Activated CD8-positive, alpha-beta T cell treated with anti-CD3 and anti-CD28 coated beads, Interleukin-2, amount 10 ng/mL, durations not matched to agents 7 days and 5 days (primary cell): ENCODE measurements around the gene FGF14. TPM values are rescaled to one million over a fixed set of nuclear protein-coding genes. Genes with fewer than 3 reads are reported as not detected.

ENCODE experiments used
- ATAC-seq: fragments of 150-1000 bp; cut with Tn5 transposase; one replicate; pipeline ENCODE4 v1.10.0; 2021; ENCODE audit warnings: moderate library complexity
- CTCF ChIA-PET: fragments of 350-600 bp; sonication (Branson Sonifier 250); formaldehyde crosslinking; loops from one replicate; lab custom pipeline; 2021; ENCODE audit warnings: antibody characterized with exemption; lab: Charles Lee
- POLR2A ChIA-PET: fragments of 350-600 bp; sonication (Branson Sonifier 250); formaldehyde crosslinking; loops from one replicate; lab custom pipeline; 2021; ENCODE audit warnings: antibody characterized with exemption; lab: Charles Lee
- DNase-seq: peaks from one replicate; pipeline ENCODE4 v3.0.0-alpha.2; 2020
- H3K27ac Mint-ChIP-seq: one replicate; pipeline ENCODE4 v1.8.0; 2021; ENCODE audit warnings: mild to moderate bottlenecking, mixed read lengths
- H3K27me3 Mint-ChIP-seq: one replicate; pipeline ENCODE4 v1.8.0; 2021; ENCODE audit warnings: low read depth, mixed read lengths
- H3K36me3 Mint-ChIP-seq: one replicate; pipeline ENCODE4 v1.8.0; 2021; ENCODE audit warnings: low read depth, mixed read lengths
- H3K4me1 Mint-ChIP-seq: one replicate; pipeline ENCODE4 v1.8.0; 2021; ENCODE audit warnings: low read depth, mixed read lengths
- H3K4me3 Mint-ChIP-seq: one replicate; pipeline ENCODE4 v1.8.0; 2021; ENCODE audit warnings: mild to moderate bottlenecking, mixed read lengths
- H3K9me3 Mint-ChIP-seq: one replicate; pipeline ENCODE4 v1.8.0; 2022; ENCODE audit warnings: mixed read lengths; ENCODE audit not compliant: insufficient read depth
- total RNA-seq, 2 experiments: library from RNA; stranded (reverse); gene quantifications; one replicate each; pipeline ENCODE4 v1.2.3, GENCODE V29; 2021

The FGF14 gene
- total RNA-seq, 2 experiments from 2014 or later = not detected

DNA sequence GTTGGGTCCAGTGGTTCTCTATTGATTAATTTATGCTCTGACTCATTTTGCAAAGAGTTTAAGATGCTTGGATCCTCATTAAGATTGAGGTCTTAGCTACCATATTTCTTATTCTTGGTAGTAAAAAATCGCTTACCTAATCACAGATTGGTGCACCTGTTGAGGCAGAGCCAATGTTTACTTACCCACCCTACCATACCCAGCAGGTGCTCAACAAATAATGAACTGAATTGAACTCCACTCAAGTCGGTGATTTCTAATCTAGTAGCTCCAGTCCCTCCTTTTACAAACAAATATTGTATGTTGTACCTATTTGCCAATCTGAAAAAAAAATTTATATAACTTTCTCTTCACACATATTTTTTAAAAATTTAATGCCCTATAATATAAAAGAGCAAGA, 361.0 kb downstream of the FGF14 start:
- no peak overlapping the region for H3K4me3 Mint-ChIP-seq
- DNase-seq (no peak), ATAC-seq (no peak)
- H3K4me1 Mint-ChIP-seq = no peaks in the 10 kb centered on the region
- no peaks in the 10 kb centered on the region for H3K36me3 Mint-ChIP-seq
- CTCF ChIA-PET = no interaction called here
- H3K27me3 Mint-ChIP-seq = no peaks in the 10 kb centered on the region
- POLR2A ChIA-PET = no interaction called here
- H3K9me3 Mint-ChIP-seq = no peaks in the 10 kb centered on the region
- no peak overlapping the region for H3K27ac Mint-ChIP-seq

DNA sequence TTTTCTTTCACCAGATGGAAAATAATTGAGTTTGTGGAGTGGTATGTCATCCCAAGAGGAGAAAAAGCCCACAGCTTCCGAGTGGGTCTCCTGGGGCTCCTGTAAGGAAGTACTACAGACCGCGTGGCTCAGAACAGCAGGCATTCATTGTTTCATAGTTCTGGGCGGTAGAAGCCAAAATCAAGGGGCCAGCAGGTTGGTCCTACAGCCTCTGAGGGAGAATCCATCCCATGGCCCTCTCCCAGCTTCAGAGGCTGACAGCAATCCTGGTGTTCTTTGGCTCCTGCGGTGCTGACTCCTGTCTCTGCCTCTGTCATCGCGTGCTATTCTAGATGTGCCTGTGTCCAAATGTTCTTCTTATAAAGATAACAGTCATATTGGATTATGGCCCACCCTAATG, 362.6 kb downstream of the FGF14 start:
- CTCF ChIA-PET = no interaction called here
- Mint-ChIP-seq H3K27ac (no peak overlapping the region), H3K36me3 (no peaks in the 10 kb centered on the region), H3K4me1 (no peaks in the 10 kb centered on the region), H3K4me3 (no peak overlapping the region), H3K27me3 (no peaks in the 10 kb centered on the region), H3K9me3 (no peaks in the 10 kb centered on the region)
- POLR2A ChIA-PET = no interaction called here
- ATAC-seq (no peak), DNase-seq (no peak)

GRCh38 chr13:102038787-102039186, 363.1 kb downstream of the FGF14 start:
- ChIA-PET CTCF (no interaction called here), POLR2A (no interaction called here)
- Mint-ChIP-seq H3K27ac (no peak overlapping the region), H3K4me1 (no peaks in the 10 kb centered on the region), H3K27me3 (no peaks in the 10 kb centered on the region), H3K36me3 (no peaks in the 10 kb centered on the region), H3K9me3 (no peaks in the 10 kb centered on the region), H3K4me3 (no peak overlapping the region)
- ATAC-seq (no peak), DNase-seq (no peak)

DNA sequence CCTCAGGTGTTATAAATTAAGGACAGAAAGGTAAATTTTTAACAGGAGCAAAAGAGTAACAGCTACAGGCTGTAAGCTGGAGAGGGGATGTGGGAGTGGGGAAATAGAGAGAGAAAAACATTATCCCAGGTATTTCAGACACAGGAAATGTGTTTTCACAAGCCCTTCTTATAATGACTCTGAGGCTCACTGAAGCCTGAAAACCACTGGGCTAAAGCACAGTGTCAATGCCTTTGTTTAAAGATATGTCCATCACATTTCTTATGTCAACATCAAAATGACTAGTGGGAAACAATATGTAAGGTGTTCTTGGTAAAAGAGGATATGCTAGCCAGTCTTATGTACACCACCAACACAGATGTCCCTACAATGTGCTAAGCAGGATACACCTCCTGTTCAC, 365.9 kb downstream of the FGF14 start:
- Mint-ChIP-seq H3K27ac (no peak overlapping the region), H3K9me3 (no peaks in the 10 kb centered on the region), H3K36me3 (no peaks in the 10 kb centered on the region), H3K27me3 (no peaks in the 10 kb centered on the region), H3K4me1 (no peaks in the 10 kb centered on the region), H3K4me3 (no peak overlapping the region)
- ChIA-PET CTCF (no interaction called here), POLR2A (no interaction called here)
- no peak for DNase-seq
- ATAC-seq = no peak

DNA sequence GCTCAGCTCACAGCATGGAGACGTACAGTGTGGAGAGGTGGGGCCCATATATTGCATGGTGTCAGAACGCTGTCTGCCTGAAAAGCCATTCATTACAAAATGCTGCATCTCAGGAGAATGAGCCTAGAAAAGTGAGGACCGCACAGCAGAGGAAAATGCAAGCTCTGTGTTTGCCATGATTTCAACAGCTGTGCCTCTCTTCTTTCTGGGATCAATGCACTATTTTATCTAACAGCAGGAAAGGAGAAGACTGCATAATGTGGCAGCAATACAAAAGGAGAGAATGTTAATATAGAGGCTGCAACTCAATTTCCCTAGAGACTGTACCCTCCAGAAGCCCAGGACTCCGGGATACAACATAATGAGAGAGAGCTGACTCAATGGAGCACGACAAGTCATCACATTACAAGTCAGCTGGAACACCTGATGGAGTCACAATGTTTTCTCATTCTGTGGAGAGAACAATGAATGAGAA, 368.0 kb downstream of the FGF14 start:
- CTCF ChIA-PET = no interaction called here
- DNase-seq (no peak), ATAC-seq (no peak)
- POLR2A ChIA-PET = no interaction called here
- no peak overlapping the region for H3K4me3 Mint-ChIP-seq
- H3K27ac Mint-ChIP-seq = no peak overlapping the region
- H3K36me3 Mint-ChIP-seq = no peaks in the 10 kb centered on the region
- no peaks in the 10 kb centered on the region for H3K9me3 Mint-ChIP-seq
- no peaks in the 10 kb centered on the region for H3K27me3 Mint-ChIP-seq
- H3K4me1 Mint-ChIP-seq = no peaks in the 10 kb centered on the region

GRCh38 chr13:102033386-102033785, 368.5 kb downstream of the FGF14 start:
- Mint-ChIP-seq H3K36me3 (no peaks in the 10 kb centered on the region), H3K4me1 (no peaks in the 10 kb centered on the region), H3K27me3 (no peaks in the 10 kb centered on the region), H3K27ac (no peak overlapping the region), H3K4me3 (no peak overlapping the region), H3K9me3 (no peaks in the 10 kb centered on the region)
- no peak for DNase-seq
- CTCF ChIA-PET = no interaction called here
- POLR2A ChIA-PET = no interaction called here
- ATAC-seq = no peak

GRCh38 chr13:102028868-102029267, 373.0 kb downstream of the FGF14 start:
- ChIA-PET POLR2A (no interaction called here), CTCF (no interaction called here)
- no peak for DNase-seq
- Mint-ChIP-seq H3K27ac (no peak overlapping the region), H3K36me3 (no peaks in the 10 kb centered on the region), H3K4me1 (no peaks in the 10 kb centered on the region), H3K4me3 (no peak overlapping the region), H3K9me3 (no peaks in the 10 kb centered on the region), H3K27me3 (no peaks in the 10 kb centered on the region)
- ATAC-seq = no peak

GRCh38 chr13:102028206-102028605, 373.6 kb downstream of the FGF14 start:
- no peak overlapping the region for H3K27ac Mint-ChIP-seq
- H3K4me3 Mint-ChIP-seq = no peak overlapping the region
- no peak for ATAC-seq
- POLR2A ChIA-PET = no interaction called here
- H3K9me3 Mint-ChIP-seq = no peaks in the 10 kb centered on the region
- H3K27me3 Mint-ChIP-seq = no peaks in the 10 kb centered on the region
- CTCF ChIA-PET = no interaction called here
- DNase-seq = no peak
- H3K4me1 Mint-ChIP-seq = no peaks in the 10 kb centered on the region
- H3K36me3 Mint-ChIP-seq = no peaks in the 10 kb centered on the region

GRCh38 chr13:102021777-102022176, 380.1 kb downstream of the FGF14 start:
- DNase-seq (no peak), ATAC-seq (no peak)
- ChIA-PET POLR2A (no interaction called here), CTCF (no interaction called here)
- Mint-ChIP-seq H3K4me3 (no peak overlapping the region), H3K27ac (no peak overlapping the region), H3K9me3 (peaks cover 13% of the 10 kb centered on the region), H3K27me3 (no peaks in the 10 kb centered on the region), H3K4me1 (no peaks in the 10 kb centered on the region), H3K36me3 (no peaks in the 10 kb centered on the region)

DNA sequence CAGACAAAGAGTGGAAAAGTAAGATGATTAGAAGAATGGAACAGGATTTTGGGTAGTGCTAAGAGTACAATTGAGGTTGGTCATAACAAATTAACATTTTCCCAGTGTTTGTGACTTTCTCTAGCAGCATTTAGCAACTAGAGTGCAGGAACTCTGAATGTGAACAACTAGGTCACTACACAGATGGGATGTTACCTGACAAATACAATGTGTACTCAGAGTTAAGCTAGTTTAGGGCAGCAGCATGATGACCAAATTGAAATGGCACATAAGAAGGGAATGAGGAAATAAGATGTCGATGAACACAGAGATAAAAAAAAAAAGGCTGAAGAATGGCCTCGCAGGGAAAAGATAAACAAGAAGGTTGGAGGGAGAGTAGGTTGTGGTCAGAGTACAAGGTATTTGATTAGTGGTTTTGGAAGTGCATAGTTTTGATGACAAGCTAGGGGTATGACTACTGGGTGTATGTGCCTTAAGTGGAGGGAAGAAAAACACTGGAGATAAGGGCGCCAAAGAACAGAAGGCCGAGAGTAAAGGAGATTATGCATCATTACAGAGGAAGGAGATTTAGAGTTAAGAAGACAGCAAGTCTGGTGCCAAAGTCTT, 381.1 kb downstream of the FGF14 start:
- H3K27ac Mint-ChIP-seq = no peak overlapping the region
- ATAC-seq (no peak), DNase-seq (no peak)
- no peaks in the 10 kb centered on the region for H3K36me3 Mint-ChIP-seq
- ChIA-PET POLR2A (no interaction called here), CTCF (no interaction called here)
- H3K4me3 Mint-ChIP-seq = no peak overlapping the region
- no peaks in the 10 kb centered on the region for H3K27me3 Mint-ChIP-seq
- H3K9me3 Mint-ChIP-seq = peaks cover 13% of the 10 kb centered on the region
- no peaks in the 10 kb centered on the region for H3K4me1 Mint-ChIP-seq

- ChIA-PET POLR2A (no interaction called here), CTCF (no interaction called here)
- DNase-seq (no peak), ATAC-seq (no peak)
- Mint-ChIP-seq H3K4me1 (no peaks in the 10 kb centered on the region), H3K36me3 (no peaks in the 10 kb centered on the region), H3K9me3 (peaks cover 13% of the 10 kb centered on the region), H3K27me3 (no peaks in the 10 kb centered on the region), H3K4me3 (no peak overlapping the region), H3K27ac (no peak overlapping the region)
Measured at GRCh38 chr13:102018716-102019115, 383.1 kb downstream of the FGF14 start.

DNA sequence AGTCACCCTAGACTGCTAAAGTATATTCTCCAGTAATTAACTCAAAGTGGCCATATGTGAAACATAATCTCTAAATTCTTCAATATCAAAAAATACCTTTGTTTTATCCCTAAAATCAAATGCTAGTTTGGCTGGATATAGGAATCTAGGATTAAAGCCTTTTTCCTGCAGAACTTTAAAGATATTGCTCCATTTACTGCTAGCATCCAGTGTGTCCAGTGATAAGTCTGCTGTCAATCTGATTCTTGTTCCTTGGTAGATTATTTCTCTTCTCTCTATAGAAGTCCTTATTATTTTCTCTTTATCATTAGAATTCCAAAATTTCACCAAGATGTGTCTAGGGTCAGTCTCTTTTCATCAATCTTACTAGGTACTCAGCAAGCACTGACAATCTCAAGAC, 384.6 kb downstream of the FGF14 start:
- H3K27ac Mint-ChIP-seq = no peak overlapping the region
- H3K36me3 Mint-ChIP-seq = no peaks in the 10 kb centered on the region
- DNase-seq (no peak), ATAC-seq (no peak)
- H3K9me3 Mint-ChIP-seq = peaks cover 13% of the 10 kb centered on the region
- H3K4me3 Mint-ChIP-seq = no peak overlapping the region
- POLR2A ChIA-PET = no interaction called here
- H3K27me3 Mint-ChIP-seq = no peaks in the 10 kb centered on the region
- CTCF ChIA-PET = no interaction called here
- H3K4me1 Mint-ChIP-seq = no peaks in the 10 kb centered on the region
